ENCODE measurements around the gene POMGNT1. TPM values are rescaled to one million over a fixed set of nuclear protein-coding genes. Genes with fewer than 3 reads are reported as not detected.

Gene POMGNT1
- polyA plus RNA-seq, 1 donor (not counting 4 experiments of a cell fraction or from before 2014, with no cell fraction given), result 49.6 TPM

- no peaks in the 10 kb centered on the region for H3K36me3 ChIP-seq (ENCODE audit: control insufficient read depth in 2 of 2, extremely low read depth in 1 of 2, insufficient read depth in 2 of 2, low read length in 2 of 2)
- no peaks in the 10 kb centered on the region for H4K20me1 ChIP-seq (ENCODE audit: control insufficient read depth, extremely low read depth, insufficient read depth, low read length)
- H3K9me1 ChIP-seq (ENCODE audit: control insufficient read depth, extremely low read depth, insufficient read depth, low read length), result no peaks in the 10 kb centered on the region
- H3K4me1 ChIP-seq (ENCODE audit: control insufficient read depth, extremely low read depth, insufficient read depth, low read length), result peaks cover 39% of the 10 kb centered on the region
- FAIRE-seq (no peak), DNase-seq (ENCODE audit: low read depth, low spot score) (no peak)
- H3K9ac ChIP-seq (ENCODE audit: control insufficient read depth, extremely low read depth, insufficient read depth, low read length), result no peak within 1 kb of the TSS
- no peak within 1 kb of the TSS for H3K27ac ChIP-seq (ENCODE audit: control insufficient read depth, insufficient read depth, low read length)
- no peak within 1 kb of the TSS for H3K4me2 ChIP-seq (ENCODE audit: control insufficient read depth, extremely low read depth, insufficient read depth, low read depth, low read length)
- TF ChIP-seq EZH2 (IDR thresholded peaks at IDR 0.05; ENCODE audit: low read length), result no peak
- no peak for TF ChIP-seq CTCF (optimal IDR thresholded peaks at IDR 0.05 in 1 of 3, IDR thresholded peaks at IDR 0.05 in 1 of 3, conservative IDR thresholded peaks at IDR 0.05 in 1 of 3; ENCODE audit: extremely low read depth in 1 of 3, insufficient read depth in 2 of 3, low read length in 3 of 3)
- H2AFZ ChIP-seq (ENCODE audit: control insufficient read depth, low read length), result no peak within 1 kb of the TSS
- no peaks in the 10 kb centered on the region for H3K79me2 ChIP-seq (ENCODE audit: control insufficient read depth, insufficient read depth, low read length)
- H3K9me3 ChIP-seq (ENCODE audit: control insufficient read depth, low read depth, low read length), result no peaks in the 10 kb centered on the region
- H3K4me3 ChIP-seq (ENCODE audit: control insufficient read depth in 2 of 3, extremely low read depth in 1 of 3, insufficient read depth in 2 of 3, low read depth in 1 of 3, low read length in 3 of 3), result no peak within 1 kb of the TSS
- no peaks in the 10 kb centered on the region for H3K27me3 ChIP-seq (ENCODE audit: control insufficient read depth, extremely low read depth, insufficient read depth, low read length)
- dilution Hi-C loops (cut with MboI; ENCODE audit: extremely low pct_ligation_motif_present, low sequenced_read_pairs), result loop anchor here (25.0 kb wide), 1 partner anchor 139 kb away; no protein-coding TSS in a partner anchor
These were observed 21.9 kb downstream of the POMGNT1 start, which contains the start of gene P3R3URF for GRCh38 chr1:46176211-46176865. Gene P3R3URF, minus strand, starts transcription at chr1:46176488. Its CDS starts 17 bp downstream, at chr1:46176471.

GRCh38 chr1:46175243-46175642 is 23.0 kb downstream of the POMGNT1 start:
- Histone ChIP-seq H3K27me3 (ENCODE audit: control insufficient read depth, extremely low read depth, insufficient read depth, low read length) (no peaks in the 10 kb centered on the region), H3K4me1 (ENCODE audit: control insufficient read depth, extremely low read depth, insufficient read depth, low read length) (peaks cover 32% of the 10 kb centered on the region), H4K20me1 (ENCODE audit: control insufficient read depth, extremely low read depth, insufficient read depth, low read length) (no peaks in the 10 kb centered on the region), H3K27ac (ENCODE audit: control insufficient read depth, insufficient read depth, low read length) (no peak overlapping the region), H3K9me3 (ENCODE audit: control insufficient read depth, low read depth, low read length) (no peaks in the 10 kb centered on the region), H3K36me3 (ENCODE audit: control insufficient read depth in 2 of 2, extremely low read depth in 1 of 2, insufficient read depth in 2 of 2, low read length in 2 of 2) (no peaks in the 10 kb centered on the region), H3K79me2 (ENCODE audit: control insufficient read depth, insufficient read depth, low read length) (no peaks in the 10 kb centered on the region), H3K9me1 (ENCODE audit: control insufficient read depth, extremely low read depth, insufficient read depth, low read length) (no peaks in the 10 kb centered on the region), H3K4me3 (ENCODE audit: control insufficient read depth in 2 of 3, extremely low read depth in 1 of 3, insufficient read depth in 2 of 3, low read depth in 1 of 3, low read length in 3 of 3) (no peak overlapping the region), H3K9ac (ENCODE audit: control insufficient read depth, extremely low read depth, insufficient read depth, low read length) (no peak overlapping the region), H2AFZ (ENCODE audit: control insufficient read depth, low read length) (no peak overlapping the region), H3K4me2 (ENCODE audit: control insufficient read depth, extremely low read depth, insufficient read depth, low read depth, low read length) (no peak overlapping the region)
- dilution Hi-C loops (cut with MboI; ENCODE audit: extremely low pct_ligation_motif_present, low sequenced_read_pairs), result loop anchor here (25.0 kb wide), 1 partner anchor 138 kb away; no protein-coding TSS in a partner anchor
- FAIRE-seq, result no peak
- TF ChIP-seq CTCF (optimal IDR thresholded peaks at IDR 0.05 in 1 of 3, IDR thresholded peaks at IDR 0.05 in 1 of 3, conservative IDR thresholded peaks at IDR 0.05 in 1 of 3; ENCODE audit: extremely low read depth in 1 of 3, insufficient read depth in 2 of 3, low read length in 3 of 3) (no peak), EZH2 (IDR thresholded peaks at IDR 0.05; ENCODE audit: low read length) (no peak)
- DNase-seq (ENCODE audit: low read depth, low spot score), result no peak
